ENCODE data around the gene ETS2.
"Not testable (repeated sequence)": the region's sequence is repeated elsewhere in the genome, so short reads cannot be mapped to it uniquely, and the experiment has no call there.

The ETS2 gene

DNA sequence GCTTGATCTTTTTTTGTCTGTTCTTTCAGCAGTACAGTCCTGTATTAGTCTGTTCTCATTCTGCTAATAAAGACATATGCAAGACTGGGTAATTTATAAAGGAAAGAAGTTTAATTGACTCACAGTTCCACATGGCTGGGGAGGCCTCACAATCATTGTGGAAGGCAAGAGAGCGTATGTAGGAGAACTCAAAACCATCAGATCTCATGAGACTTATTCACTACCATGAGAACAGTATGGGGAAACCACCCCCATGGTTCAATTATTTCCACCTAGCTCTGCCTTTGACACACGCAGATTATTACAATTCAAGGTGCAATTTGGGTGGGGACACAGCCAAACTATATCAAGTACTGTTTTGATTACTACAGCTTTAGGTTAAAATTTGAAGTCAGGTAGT is 39.6 kb downstream of the ETS2 start:
- not testable (repeated sequence) for H3K4me2 ChIP-seq (ENCODE audit: low read length); H3K79me1 ChIP-seq (ENCODE audit: low read length); H2BK120ac ChIP-seq (ENCODE audit: low read depth, low read length); H3K27me3 ChIP-seq (ENCODE audit: insufficient read depth, low read length, poor library complexity); H3K4ac ChIP-seq (ENCODE audit: low read depth, low read length); H3K18ac ChIP-seq (ENCODE audit: low read length); H2BK5ac ChIP-seq (ENCODE audit: low read length); H4K8ac ChIP-seq (ENCODE audit: low read depth, low read length); H3K27ac ChIP-seq (ENCODE audit: low read depth, low read length); H3K23ac ChIP-seq (ENCODE audit: low read length); DNase-seq; H3K4me1 ChIP-seq (ENCODE audit: control insufficient read depth, low read depth, low read length); H2AK5ac ChIP-seq (ENCODE audit: low read length); H3K79me2 ChIP-seq (ENCODE audit: control insufficient read depth, insufficient read depth, low read length); H4K5ac ChIP-seq (ENCODE audit: low read length); H3K36me3 ChIP-seq (ENCODE audit: control insufficient read depth, insufficient read depth, low read length); H3K4me3 ChIP-seq (ENCODE audit: low read length); H2BK15ac ChIP-seq (replicated peaks; ENCODE audit: low read depth); H3K9ac ChIP-seq (ENCODE audit: low read length); H3K56ac ChIP-seq (ENCODE audit: low read length)
- WGBS (ENCODE audit: extremely low coverage, insufficient coverage, low lambda C conversion rate), result no CpG with 5 or more reads among the region's 2 CpGs

DNA sequence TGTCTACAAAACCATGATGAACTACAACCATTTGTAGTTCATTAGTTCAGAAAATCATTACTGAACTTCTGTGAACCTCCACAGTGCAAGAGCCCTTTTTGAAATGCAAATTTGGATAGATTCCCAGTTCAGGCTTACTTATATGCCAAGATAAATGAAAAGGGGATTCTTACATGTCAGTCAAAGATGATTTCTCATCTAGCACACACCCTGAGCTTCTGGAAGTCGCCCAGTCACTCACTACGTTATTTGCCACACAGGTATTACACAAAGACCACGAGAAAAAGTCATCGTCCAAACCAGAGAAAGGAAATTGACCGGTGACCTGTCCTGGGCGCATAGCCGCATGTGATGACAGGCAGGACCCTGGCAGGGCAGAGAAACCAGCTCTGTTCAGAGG is 41.8 kb downstream of the ETS2 start:
- no peaks in the 10 kb centered on the region for H3K27me3 ChIP-seq (ENCODE audit: insufficient read depth, low read length, poor library complexity)
- no peaks in the 10 kb centered on the region for H3K79me2 ChIP-seq (ENCODE audit: control insufficient read depth, insufficient read depth, low read length)
- no peak overlapping the region for H3K18ac ChIP-seq (ENCODE audit: low read length)
- H3K36me3 ChIP-seq (ENCODE audit: control insufficient read depth, insufficient read depth, low read length), result no peaks in the 10 kb centered on the region
- H4K8ac ChIP-seq (ENCODE audit: low read depth, low read length), result no peak overlapping the region
- no peak overlapping the region for H2BK5ac ChIP-seq (ENCODE audit: low read length)
- no peak for DNase-seq
- no peak overlapping the region for H2BK15ac ChIP-seq (replicated peaks; ENCODE audit: low read depth)
- H2AK5ac ChIP-seq (ENCODE audit: low read length), result no peak overlapping the region
- H2BK120ac ChIP-seq (ENCODE audit: low read depth, low read length), result no peak overlapping the region
- no peaks in the 10 kb centered on the region for H3K4me1 ChIP-seq (ENCODE audit: control insufficient read depth, low read depth, low read length)
- H3K9ac ChIP-seq (ENCODE audit: low read length), result no peak overlapping the region
- no peak overlapping the region for H3K4ac ChIP-seq (ENCODE audit: low read depth, low read length)
- no peak overlapping the region for H3K4me2 ChIP-seq (ENCODE audit: low read length)
- no peak overlapping the region for H3K23ac ChIP-seq (ENCODE audit: low read length)
- no CpG with 5 or more reads among the region's 7 CpGs for WGBS (ENCODE audit: extremely low coverage, insufficient coverage, low lambda C conversion rate)
- no peaks in the 10 kb centered on the region for H3K79me1 ChIP-seq (ENCODE audit: low read length)
- no peak overlapping the region for H3K27ac ChIP-seq (ENCODE audit: low read depth, low read length)
- H3K4me3 ChIP-seq (ENCODE audit: low read length), result no peak overlapping the region
- H3K56ac ChIP-seq (ENCODE audit: low read length), result no peak overlapping the region
- no peak overlapping the region for H4K5ac ChIP-seq (ENCODE audit: low read length)

DNA sequence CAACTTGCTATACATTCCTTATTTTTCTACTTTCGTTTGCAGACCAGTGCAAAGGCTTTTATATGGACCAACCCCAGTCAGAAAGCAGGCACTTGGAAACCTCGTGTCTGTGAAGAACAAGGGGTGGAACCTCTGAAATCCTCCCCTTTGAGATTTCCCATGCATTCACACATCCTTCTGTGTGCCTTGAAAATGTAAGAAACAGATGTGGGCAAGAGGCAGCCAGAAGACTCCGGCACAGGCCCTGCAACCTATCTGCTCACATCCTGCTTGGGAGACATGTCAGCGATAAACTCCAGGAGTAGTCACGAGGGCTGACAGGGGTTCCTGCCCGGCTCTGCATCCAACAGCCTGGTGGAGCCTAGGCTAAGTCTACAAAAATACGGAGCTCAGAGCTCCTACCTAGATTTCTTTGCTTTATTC is 42.5 kb downstream of the ETS2 start:
- Histone ChIP-seq H2BK15ac (replicated peaks; ENCODE audit: low read depth) (no peak overlapping the region), H3K18ac (ENCODE audit: low read length) (no peak overlapping the region), H3K23ac (ENCODE audit: low read length) (no peak overlapping the region), H3K79me2 (ENCODE audit: control insufficient read depth, insufficient read depth, low read length) (no peaks in the 10 kb centered on the region), H3K4me3 (ENCODE audit: low read length) (no peak overlapping the region), H4K8ac (ENCODE audit: low read depth, low read length) (no peak overlapping the region), H2BK5ac (ENCODE audit: low read length) (no peak overlapping the region), H3K9ac (ENCODE audit: low read length) (no peak overlapping the region), H3K4me1 (ENCODE audit: control insufficient read depth, low read depth, low read length) (no peaks in the 10 kb centered on the region), H3K4me2 (ENCODE audit: low read length) (no peak overlapping the region), H3K56ac (ENCODE audit: low read length) (no peak overlapping the region), H3K27ac (ENCODE audit: low read depth, low read length) (no peak overlapping the region), H3K79me1 (ENCODE audit: low read length) (no peaks in the 10 kb centered on the region), H4K5ac (ENCODE audit: low read length) (no peak overlapping the region), H2BK120ac (ENCODE audit: low read depth, low read length) (no peak overlapping the region), H3K27me3 (ENCODE audit: insufficient read depth, low read length, poor library complexity) (no peaks in the 10 kb centered on the region), H3K4ac (ENCODE audit: low read depth, low read length) (no peak overlapping the region), H2AK5ac (ENCODE audit: low read length) (no peak overlapping the region), H3K36me3 (ENCODE audit: control insufficient read depth, insufficient read depth, low read length) (no peaks in the 10 kb centered on the region)
- no peak for DNase-seq
- WGBS (ENCODE audit: extremely low coverage, insufficient coverage, low lambda C conversion rate), result no CpG with 5 or more reads among the region's 7 CpGs

DNA sequence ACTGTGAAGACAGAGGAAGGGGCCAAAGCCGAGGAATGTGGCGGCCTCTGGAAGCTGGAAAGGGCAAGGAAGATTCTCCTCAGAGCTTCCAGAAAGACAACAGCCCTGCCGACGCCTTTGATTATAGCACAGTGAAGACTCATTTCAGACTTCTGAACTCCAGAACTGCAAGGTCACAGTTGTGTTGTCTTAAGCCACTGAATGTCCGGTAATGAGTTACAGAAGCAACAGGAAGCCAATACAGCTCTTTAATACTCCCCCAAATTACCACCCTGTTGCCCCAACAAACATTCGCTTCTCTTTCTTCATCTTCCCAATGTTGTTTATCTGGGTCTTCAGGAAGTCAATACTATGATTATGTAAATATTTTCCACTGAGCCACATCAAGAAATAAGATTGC is 44.0 kb downstream of the ETS2 start:
- no peaks in the 10 kb centered on the region for H3K36me3 ChIP-seq (ENCODE audit: control insufficient read depth, insufficient read depth, low read length)
- no peaks in the 10 kb centered on the region for H3K79me1 ChIP-seq (ENCODE audit: low read length)
- no peak for DNase-seq
- no peaks in the 10 kb centered on the region for H3K4me1 ChIP-seq (ENCODE audit: control insufficient read depth, low read depth, low read length)
- no peak overlapping the region for H3K56ac ChIP-seq (ENCODE audit: low read length)
- H2AK5ac ChIP-seq (ENCODE audit: low read length), result no peak overlapping the region
- no peak overlapping the region for H3K4me2 ChIP-seq (ENCODE audit: low read length)
- no peak overlapping the region for H3K27ac ChIP-seq (ENCODE audit: low read depth, low read length)
- H2BK120ac ChIP-seq (ENCODE audit: low read depth, low read length), result no peak overlapping the region
- H3K79me2 ChIP-seq (ENCODE audit: control insufficient read depth, insufficient read depth, low read length), result no peaks in the 10 kb centered on the region
- no peak overlapping the region for H3K4me3 ChIP-seq (ENCODE audit: low read length)
- H3K9ac ChIP-seq (ENCODE audit: low read length), result no peak overlapping the region
- H3K23ac ChIP-seq (ENCODE audit: low read length), result no peak overlapping the region
- no peak overlapping the region for H4K8ac ChIP-seq (ENCODE audit: low read depth, low read length)
- no peak overlapping the region for H3K18ac ChIP-seq (ENCODE audit: low read length)
- no peak overlapping the region for H2BK15ac ChIP-seq (replicated peaks; ENCODE audit: low read depth)
- no CpG with 5 or more reads among the region's 6 CpGs for WGBS (ENCODE audit: extremely low coverage, insufficient coverage, low lambda C conversion rate)
- no peak overlapping the region for H2BK5ac ChIP-seq (ENCODE audit: low read length)
- no peak overlapping the region for H4K5ac ChIP-seq (ENCODE audit: low read length)
- H3K27me3 ChIP-seq (ENCODE audit: insufficient read depth, low read length, poor library complexity), result no peaks in the 10 kb centered on the region
- H3K4ac ChIP-seq (ENCODE audit: low read depth, low read length), result no peak overlapping the region

DNA sequence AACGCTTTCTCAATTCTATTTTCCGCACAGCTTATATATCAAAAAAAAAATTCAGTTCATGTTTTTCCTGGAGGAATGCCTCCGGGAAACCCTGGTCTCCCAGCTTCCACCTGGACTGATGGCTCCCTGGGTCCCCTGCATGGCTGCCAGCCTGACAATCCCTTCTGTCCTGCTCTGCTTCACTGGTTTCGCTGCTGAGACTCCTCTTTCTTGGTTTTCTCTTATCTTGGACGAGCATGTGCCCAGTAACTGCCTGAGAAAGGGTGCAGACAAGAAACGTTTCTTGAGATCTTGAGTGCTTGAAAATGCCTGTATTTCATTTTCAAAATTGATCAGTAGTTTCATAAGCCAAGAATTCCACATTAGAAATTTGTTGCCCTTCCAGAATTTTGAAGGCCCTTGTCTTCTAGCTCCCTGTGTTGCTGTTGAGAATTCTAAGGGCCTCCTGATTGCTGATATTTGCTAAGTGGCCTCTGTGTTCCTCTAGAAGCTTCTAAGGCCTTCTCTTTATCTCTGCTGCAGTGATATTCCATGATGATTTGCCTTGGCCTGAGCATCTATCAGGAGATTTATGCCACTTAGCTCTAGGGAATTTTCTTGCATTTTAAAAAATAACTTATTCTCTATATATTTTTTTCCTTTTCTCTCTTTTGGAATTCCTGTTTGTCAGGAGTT is 44.7 kb downstream of the ETS2 start:
- Histone ChIP-seq H3K4me1 (ENCODE audit: control insufficient read depth, low read depth, low read length) (no peaks in the 10 kb centered on the region), H3K27ac (ENCODE audit: low read depth, low read length) (no peak overlapping the region), H2AK5ac (ENCODE audit: low read length) (no peak overlapping the region), H3K79me1 (ENCODE audit: low read length) (no peaks in the 10 kb centered on the region), H4K8ac (ENCODE audit: low read depth, low read length) (no peak overlapping the region), H3K4me2 (ENCODE audit: low read length) (no peak overlapping the region), H3K56ac (ENCODE audit: low read length) (no peak overlapping the region), H3K79me2 (ENCODE audit: control insufficient read depth, insufficient read depth, low read length) (no peaks in the 10 kb centered on the region), H3K4ac (ENCODE audit: low read depth, low read length) (no peak overlapping the region), H3K23ac (ENCODE audit: low read length) (no peak overlapping the region), H3K4me3 (ENCODE audit: low read length) (no peak overlapping the region), H3K9ac (ENCODE audit: low read length) (no peak overlapping the region), H4K5ac (ENCODE audit: low read length) (no peak overlapping the region), H3K36me3 (ENCODE audit: control insufficient read depth, insufficient read depth, low read length) (no peaks in the 10 kb centered on the region), H3K18ac (ENCODE audit: low read length) (no peak overlapping the region), H3K27me3 (ENCODE audit: insufficient read depth, low read length, poor library complexity) (no peaks in the 10 kb centered on the region), H2BK120ac (ENCODE audit: low read depth, low read length) (no peak overlapping the region), H2BK5ac (ENCODE audit: low read length) (no peak overlapping the region), H2BK15ac (replicated peaks; ENCODE audit: low read depth) (no peak overlapping the region)
- DNase-seq, result no peak
- 100% methylated on average over 2 of the region's 6 CpGs for WGBS (ENCODE audit: extremely low coverage, insufficient coverage, low lambda C conversion rate)

DNA sequence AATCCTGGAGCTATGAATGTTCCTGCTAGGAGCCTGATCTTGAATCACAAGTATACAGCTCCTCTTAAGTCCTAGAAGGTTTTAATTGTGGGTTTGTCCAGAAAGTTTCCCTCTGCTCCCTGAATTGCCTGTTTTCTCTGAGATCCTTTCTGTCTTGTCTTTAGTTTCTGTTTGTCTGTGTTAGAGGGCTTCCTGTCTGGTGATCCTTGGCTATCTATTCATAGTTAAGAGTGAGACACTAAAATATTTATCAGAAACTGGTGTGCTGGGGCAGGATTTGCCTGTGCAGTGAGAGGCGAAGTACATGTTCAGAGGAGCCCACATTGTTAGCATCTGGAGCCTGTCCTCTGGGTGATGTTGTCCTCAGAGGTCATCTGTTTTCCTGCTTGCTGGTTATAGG is 45.4 kb downstream of the ETS2 start:
- no peak for DNase-seq
- H3K4me1 ChIP-seq (ENCODE audit: control insufficient read depth, low read depth, low read length), result no peaks in the 10 kb centered on the region
- H3K79me1 ChIP-seq (ENCODE audit: low read length), result no peaks in the 10 kb centered on the region
- no peak overlapping the region for H3K23ac ChIP-seq (ENCODE audit: low read length)
- no peak overlapping the region for H3K4me2 ChIP-seq (ENCODE audit: low read length)
- no peaks in the 10 kb centered on the region for H3K79me2 ChIP-seq (ENCODE audit: control insufficient read depth, insufficient read depth, low read length)
- H2AK5ac ChIP-seq (ENCODE audit: low read length), result no peak overlapping the region
- H3K27me3 ChIP-seq (ENCODE audit: insufficient read depth, low read length, poor library complexity), result no peaks in the 10 kb centered on the region
- no peak overlapping the region for H2BK15ac ChIP-seq (replicated peaks; ENCODE audit: low read depth)
- H2BK120ac ChIP-seq (ENCODE audit: low read depth, low read length), result no peak overlapping the region
- no CpG with 5 or more reads among the region's 1 CpG for WGBS (ENCODE audit: extremely low coverage, insufficient coverage, low lambda C conversion rate)
- H3K27ac ChIP-seq (ENCODE audit: low read depth, low read length), result no peak overlapping the region
- H2BK5ac ChIP-seq (ENCODE audit: low read length), result no peak overlapping the region
- H3K4me3 ChIP-seq (ENCODE audit: low read length), result no peak overlapping the region
- no peak overlapping the region for H3K18ac ChIP-seq (ENCODE audit: low read length)
- no peak overlapping the region for H3K4ac ChIP-seq (ENCODE audit: low read depth, low read length)
- no peaks in the 10 kb centered on the region for H3K36me3 ChIP-seq (ENCODE audit: control insufficient read depth, insufficient read depth, low read length)
- H4K5ac ChIP-seq (ENCODE audit: low read length), result no peak overlapping the region
- no peak overlapping the region for H3K9ac ChIP-seq (ENCODE audit: low read length)
- no peak overlapping the region for H3K56ac ChIP-seq (ENCODE audit: low read length)
- H4K8ac ChIP-seq (ENCODE audit: low read depth, low read length), result no peak overlapping the region

Data from mesendoderm (in vitro differentiated cells).